ENCODE measurements around the gene NRXN3.

Gene NRXN3

GRCh38 chr14:79596551-79596950, 1426.4 kb downstream of the NRXN3 start:
- DNase-seq (ENCODE audit: low spot score in 2 of 2): no peak
- ATAC-seq: no peak
- Mint-ChIP-seq H3K9me3 (peaks cover 3% of the 10 kb centered on the region), H3K27ac (no peak overlapping the region), H3K4me3 (no peak overlapping the region), H3K36me3 (no peaks in the 10 kb centered on the region), H3K4me1 (no peaks in the 10 kb centered on the region)

- Mint-ChIP-seq H3K4me1 (no peaks in the 10 kb centered on the region), H3K27ac (no peak overlapping the region), H3K4me3 (no peak overlapping the region), H3K9me3 (peaks cover 3% of the 10 kb centered on the region), H3K36me3 (no peaks in the 10 kb centered on the region)
- no peak for DNase-seq (ENCODE audit: low spot score in 2 of 2)
- no peak for ATAC-seq
Measured at GRCh38 chr14:79597566-79597965, 1427.4 kb downstream of the NRXN3 start.

- no peak overlapping the region for H3K27ac Mint-ChIP-seq
- DNase-seq (ENCODE audit: low spot score in 2 of 2) (no peak), ATAC-seq (no peak)
- H3K36me3 Mint-ChIP-seq: no peaks in the 10 kb centered on the region
- peaks cover 3% of the 10 kb centered on the region for H3K9me3 Mint-ChIP-seq
- H3K4me3 Mint-ChIP-seq: no peak overlapping the region
- H3K4me1 Mint-ChIP-seq: no peaks in the 10 kb centered on the region
Measured at GRCh38 chr14:79598339-79598738, 1428.2 kb downstream of the NRXN3 start.

GRCh38 chr14:79599239-79599638, 1429.1 kb downstream of the NRXN3 start:
- peaks cover 3% of the 10 kb centered on the region for H3K9me3 Mint-ChIP-seq
- no peak overlapping the region for H3K4me3 Mint-ChIP-seq
- no peaks in the 10 kb centered on the region for H3K4me1 Mint-ChIP-seq
- H3K36me3 Mint-ChIP-seq: no peaks in the 10 kb centered on the region
- ATAC-seq (no peak), DNase-seq (ENCODE audit: low spot score in 2 of 2) (no peak)
- no peak overlapping the region for H3K27ac Mint-ChIP-seq

GRCh38 chr14:79600406-79600805, 1430.2 kb downstream of the NRXN3 start:
- Mint-ChIP-seq H3K4me1 (no peaks in the 10 kb centered on the region), H3K4me3 (no peak overlapping the region), H3K27ac (no peak overlapping the region), H3K36me3 (no peaks in the 10 kb centered on the region), H3K9me3 (peaks cover 3% of the 10 kb centered on the region)
- DNase-seq (ENCODE audit: low spot score in 2 of 2): no peak
- no peak for ATAC-seq

- H3K4me1 Mint-ChIP-seq: no peaks in the 10 kb centered on the region
- ATAC-seq (no peak), DNase-seq (ENCODE audit: low spot score in 2 of 2) (no peak)
- H3K4me3 Mint-ChIP-seq: no peak overlapping the region
- H3K36me3 Mint-ChIP-seq: no peaks in the 10 kb centered on the region
- H3K9me3 Mint-ChIP-seq: peaks cover 5% of the 10 kb centered on the region
- no peak overlapping the region for H3K27ac Mint-ChIP-seq
Measured at GRCh38 chr14:79601579-79601978, 1431.4 kb downstream of the NRXN3 start.

- H3K27ac Mint-ChIP-seq: no peak overlapping the region
- H3K9me3 Mint-ChIP-seq: peaks cover 5% of the 10 kb centered on the region
- ATAC-seq: no peak
- H3K4me1 Mint-ChIP-seq: no peaks in the 10 kb centered on the region
- no peak for DNase-seq (ENCODE audit: low spot score in 2 of 2)
- H3K4me3 Mint-ChIP-seq: no peak overlapping the region
- no peaks in the 10 kb centered on the region for H3K36me3 Mint-ChIP-seq
Measured at GRCh38 chr14:79602045-79602444, 1431.9 kb downstream of the NRXN3 start.

- Mint-ChIP-seq H3K36me3 (no peaks in the 10 kb centered on the region), H3K4me1 (no peaks in the 10 kb centered on the region), H3K4me3 (no peak overlapping the region), H3K9me3 (peaks cover 2% of the 10 kb centered on the region), H3K27ac (no peak overlapping the region)
- no peak for DNase-seq (ENCODE audit: low spot score in 2 of 2)
- ATAC-seq: no peak
Measured at GRCh38 chr14:79602742-79603141, 1432.6 kb downstream of the NRXN3 start.

GRCh38 chr14:79605849-79606248, 1435.7 kb downstream of the NRXN3 start:
- Mint-ChIP-seq H3K4me3 (no peak overlapping the region), H3K9me3 (peaks cover 2% of the 10 kb centered on the region), H3K36me3 (no peaks in the 10 kb centered on the region), H3K27ac (no peak overlapping the region), H3K4me1 (no peaks in the 10 kb centered on the region)
- ATAC-seq: no peak
- no peak for DNase-seq (ENCODE audit: low spot score in 2 of 2)

GRCh38 chr14:79608446-79608845, 1438.3 kb downstream of the NRXN3 start:
- no peak overlapping the region for H3K27ac Mint-ChIP-seq

GRCh38 chr14:79613625-79614024, 1443.5 kb downstream of the NRXN3 start:
- DNase-seq (ENCODE audit: low spot score in 2 of 2) (no peak), ATAC-seq (no peak)
- no peak overlapping the region for H3K27ac Mint-ChIP-seq
- H3K36me3 Mint-ChIP-seq: no peaks in the 10 kb centered on the region
- H3K9me3 Mint-ChIP-seq: peaks cover 7% of the 10 kb centered on the region
- no peaks in the 10 kb centered on the region for H3K4me1 Mint-ChIP-seq
- no peak overlapping the region for H3K4me3 Mint-ChIP-seq

More at GRCh38 chr14:79608446-79608845, 1438.3 kb downstream of the NRXN3 start:
- Mint-ChIP-seq H3K9me3 (peaks cover 2% of the 10 kb centered on the region), H3K4me1 (no peaks in the 10 kb centered on the region), H3K36me3 (no peaks in the 10 kb centered on the region), H3K4me3 (no peak overlapping the region)
- no peak for ATAC-seq
- DNase-seq (ENCODE audit: low spot score in 2 of 2): no peak

GRCh38 chr14:79614448-79614847, 1444.3 kb downstream of the NRXN3 start:
- no peak for ATAC-seq
- H3K4me1 Mint-ChIP-seq: no peaks in the 10 kb centered on the region
- peaks cover 7% of the 10 kb centered on the region for H3K9me3 Mint-ChIP-seq
- H3K27ac Mint-ChIP-seq: no peak overlapping the region
- DNase-seq (ENCODE audit: low spot score in 2 of 2): no peak
- no peak overlapping the region for H3K4me3 Mint-ChIP-seq
- no peaks in the 10 kb centered on the region for H3K36me3 Mint-ChIP-seq

- H3K9me3 Mint-ChIP-seq: peaks cover 13% of the 10 kb centered on the region
- no peak overlapping the region for H3K4me3 Mint-ChIP-seq
- no peak for DNase-seq (ENCODE audit: low spot score in 2 of 2)
- no peaks in the 10 kb centered on the region for H3K36me3 Mint-ChIP-seq
- H3K27ac Mint-ChIP-seq: no peak overlapping the region
- no peak for ATAC-seq
- no peaks in the 10 kb centered on the region for H3K4me1 Mint-ChIP-seq
Measured at GRCh38 chr14:79627058-79627457, 1456.9 kb downstream of the NRXN3 start.

GRCh38 chr14:79629411-79630287, 1459.5 kb downstream of the NRXN3 start:
- no peak for DNase-seq (ENCODE audit: low spot score in 2 of 2)
- H3K4me1 Mint-ChIP-seq: no peaks in the 10 kb centered on the region
- H3K4me3 Mint-ChIP-seq: no peak overlapping the region
- no peaks in the 10 kb centered on the region for H3K36me3 Mint-ChIP-seq
- ATAC-seq: no peak
- H3K27ac Mint-ChIP-seq: no peak overlapping the region
- peaks cover 11% of the 10 kb centered on the region for H3K9me3 Mint-ChIP-seq

GRCh38 chr14:79630288-79630960, 1460.3 kb downstream of the NRXN3 start:
- no peaks in the 10 kb centered on the region for H3K36me3 Mint-ChIP-seq
- DNase-seq (ENCODE audit: low spot score in 2 of 2): no peak
- peaks cover 14% of the 10 kb centered on the region for H3K9me3 Mint-ChIP-seq
- H3K27ac Mint-ChIP-seq: no peak overlapping the region
- no peak overlapping the region for H3K4me3 Mint-ChIP-seq
- no peaks in the 10 kb centered on the region for H3K4me1 Mint-ChIP-seq
- ATAC-seq: no peak

GRCh38 chr14:79631276-79631675, 1461.1 kb downstream of the NRXN3 start:
- H3K27ac Mint-ChIP-seq: no peak overlapping the region
- H3K9me3 Mint-ChIP-seq: peaks cover 14% of the 10 kb centered on the region
- H3K36me3 Mint-ChIP-seq: no peaks in the 10 kb centered on the region
- DNase-seq (ENCODE audit: low spot score in 2 of 2): no peak
- ATAC-seq: no peak
- H3K4me3 Mint-ChIP-seq: no peak overlapping the region
- H3K4me1 Mint-ChIP-seq: no peaks in the 10 kb centered on the region
